CD4-positive, alpha-beta T cell treated with Interleukin-15 for 4 hours (primary cell): ENCODE measurements around the gene CNST.
"Not testable (repeated sequence)": the region's sequence is repeated elsewhere in the genome, so short reads cannot be mapped to it uniquely, and the experiment has no call there.

Experiments
- DNase-seq: peaks from one replicate; pipeline ENCODE4 v3.0.0-alpha.2; 2020; ENCODE audit warnings: low spot score

The CNST gene

GRCh38 chr1:246677842-246678241 is 111.6 kb downstream of the CNST start:
- no peak for DNase-seq

GRCh38 chr1:246678816-246679793 is 112.8 kb downstream of the CNST start:
- no peak for DNase-seq

- DNase-seq, result no peak
These were observed 113.5 kb downstream of the CNST start for GRCh38 chr1:246679794-246680177.

GRCh38 chr1:246680190-246680589 is 113.9 kb downstream of the CNST start:
- no peak for DNase-seq

- no peak for DNase-seq
These were observed 114.5 kb downstream of the CNST start for GRCh38 chr1:246680696-246681130.

- DNase-seq, result no peak
These were observed 115.9 kb downstream of the CNST start for GRCh38 chr1:246681900-246682895.

GRCh38 chr1:246683521-246683920 is 117.3 kb downstream of the CNST start:
- no peak for DNase-seq

- DNase-seq, result no peak
These were observed 120.7 kb downstream of the CNST start for GRCh38 chr1:246687002-246687401.

GRCh38 chr1:246689409-246690008 is 123.3 kb downstream of the CNST start:
- DNase-seq, result peak; percentile 47

- DNase-seq, result no peak
These were observed 123.8 kb downstream of the CNST start for GRCh38 chr1:246690100-246690499.

GRCh38 chr1:246691622-246692495 is 125.6 kb downstream of the CNST start:
- DNase-seq, result no peak

GRCh38 chr1:246694213-246694895 is 128.1 kb downstream of the CNST start:
- DNase-seq, result not testable (repeated sequence)

GRCh38 chr1:246695136-246695535 is 128.9 kb downstream of the CNST start:
- DNase-seq, result no peak

- DNase-seq, result no peak
These were observed 129.4 kb downstream of the CNST start for GRCh38 chr1:246695666-246696065.

- DNase-seq, result no peak
These were observed 132.3 kb downstream of the CNST start for GRCh38 chr1:246698466-246699094.

- peak; percentile 81 for DNase-seq
These were observed 133.0 kb downstream of the CNST start for GRCh38 chr1:246699095-246699735.

GRCh38 chr1:246703581-246703980 is 137.3 kb downstream of the CNST start:
- DNase-seq, result no peak

- no peak for DNase-seq
These were observed 139.1 kb downstream of the CNST start for GRCh38 chr1:246705368-246705767.

- DNase-seq, result no peak
These were observed 141.9 kb downstream of the CNST start for GRCh38 chr1:246708166-246708565.
